Mucosa of rectum (tissue), 2 donors: ENCODE data around the gene CACNB4.

Experiments used
- H3K27ac ChIP-seq, 2 donors: one replicate each; pipeline ENCODE4 v1.7.0; 2013; ENCODE audit warnings: inconsistent platforms in 2 of 2, low read depth in 2 of 2, low read length in 2 of 2
- H3K27me3 ChIP-seq, 2 donors: one replicate each; pipeline ENCODE4 v1.7.0; 2013; ENCODE audit warnings: low read length in 2 of 2; ENCODE audit not compliant: control insufficient read depth in 2 of 2, insufficient read depth in 2 of 2
- H3K36me3 ChIP-seq, 2 donors: one replicate each; pipeline ENCODE4 v1.7.0; 2013; ENCODE audit warnings: low read length in 2 of 2; ENCODE audit not compliant: control insufficient read depth in 2 of 2, insufficient read depth in 2 of 2
- H3K4me1 ChIP-seq, 2 donors: one replicate each; pipeline ENCODE4 v1.7.0; 2013; ENCODE audit warnings: low read length in 2 of 2, mild to moderate bottlenecking in 1 of 2; ENCODE audit not compliant: control insufficient read depth in 2 of 2, insufficient read depth in 2 of 2
- H3K4me3 ChIP-seq, 2 donors: one replicate each; pipeline ENCODE4 v1.7.0; 2013; ENCODE audit warnings: low read length in 2 of 2
- H3K9ac ChIP-seq, 2 donors: one replicate each; pipeline ENCODE4 v1.7.0; 2013; ENCODE audit warnings: low read length in 2 of 2, low read depth in 1 of 2, mild to moderate bottlenecking in 1 of 2
- H3K9me3 ChIP-seq, 2 donors: one replicate each; pipeline ENCODE4 v1.7.0; 2013; ENCODE audit warnings: low read length in 2 of 2; ENCODE audit not compliant: control insufficient read depth in 2 of 2
- donor health status: healthy.
- donor health status: Normal muscosa, but diverticular disease.

Gene CACNB4

GRCh38 chr2:151849413-151850010 lies 249.3 kb downstream of the CACNB4 start:
- H3K27ac ChIP-seq = no peak overlapping the region

GRCh38 chr2:151845884-151846283 lies 253.0 kb downstream of the CACNB4 start:
- H3K9me3 ChIP-seq = no peaks in the 10 kb centered on the region
- no peaks in the 10 kb centered on the region for H3K4me1 ChIP-seq
- H3K4me3 ChIP-seq = no peak overlapping the region
- no peaks in the 10 kb centered on the region for H3K27me3 ChIP-seq
- no peaks in the 10 kb centered on the region for H3K36me3 ChIP-seq
- no peak overlapping the region for H3K9ac ChIP-seq
- no peak overlapping the region for H3K27ac ChIP-seq

More at GRCh38 chr2:151849413-151850010, 249.3 kb downstream of the CACNB4 start:
- no peaks in the 10 kb centered on the region for H3K9me3 ChIP-seq
- no peaks in the 10 kb centered on the region for H3K27me3 ChIP-seq
- no peaks in the 10 kb centered on the region for H3K4me1 ChIP-seq
- no peak overlapping the region for H3K9ac ChIP-seq
- H3K36me3 ChIP-seq = no peaks in the 10 kb centered on the region
- no peak overlapping the region for H3K4me3 ChIP-seq

- no peaks in the 10 kb centered on the region for H3K27me3 ChIP-seq
- no peaks in the 10 kb centered on the region for H3K36me3 ChIP-seq
- no peaks in the 10 kb centered on the region for H3K9me3 ChIP-seq
- no peak overlapping the region for H3K27ac ChIP-seq
- H3K4me3 ChIP-seq = no peak overlapping the region
- no peaks in the 10 kb centered on the region for H3K4me1 ChIP-seq
- no peak overlapping the region for H3K9ac ChIP-seq
Measured at GRCh38 chr2:151845481-151845880, 253.4 kb downstream of the CACNB4 start.

- H3K4me1 ChIP-seq = no peaks in the 10 kb centered on the region
- H3K9ac ChIP-seq = no peak overlapping the region
- H3K27me3 ChIP-seq = no peaks in the 10 kb centered on the region
- H3K27ac ChIP-seq = no peak overlapping the region
- no peaks in the 10 kb centered on the region for H3K9me3 ChIP-seq
- no peaks in the 10 kb centered on the region for H3K36me3 ChIP-seq
- H3K4me3 ChIP-seq = no peak overlapping the region
Measured at GRCh38 chr2:151844211-151844896, 254.5 kb downstream of the CACNB4 start.

GRCh38 chr2:151843691-151844061 lies 255.2 kb downstream of the CACNB4 start:
- Histone ChIP-seq H3K4me3 (no peak overlapping the region), H3K9me3 (no peaks in the 10 kb centered on the region), H3K27ac (no peak overlapping the region), H3K27me3 (no peaks in the 10 kb centered on the region), H3K4me1 (no peaks in the 10 kb centered on the region), H3K36me3 (no peaks in the 10 kb centered on the region), H3K9ac (no peak overlapping the region)

GRCh38 chr2:151842830-151843690 lies 255.8 kb downstream of the CACNB4 start:
- no peak overlapping the region for H3K9ac ChIP-seq
- H3K9me3 ChIP-seq = no peaks in the 10 kb centered on the region
- no peak overlapping the region for H3K4me3 ChIP-seq
- H3K36me3 ChIP-seq = no peaks in the 10 kb centered on the region
- H3K27me3 ChIP-seq = no peaks in the 10 kb centered on the region
- H3K4me1 ChIP-seq = no peaks in the 10 kb centered on the region
- no peak overlapping the region for H3K27ac ChIP-seq

- Histone ChIP-seq H3K4me3 (no peak overlapping the region), H3K9ac (no peak overlapping the region), H3K4me1 (no peaks in the 10 kb centered on the region), H3K27ac (no peak overlapping the region), H3K27me3 (no peaks in the 10 kb centered on the region), H3K9me3 (no peaks in the 10 kb centered on the region), H3K36me3 (no peaks in the 10 kb centered on the region)
Measured at GRCh38 chr2:151841047-151841424, 257.8 kb downstream of the CACNB4 start.

- Histone ChIP-seq H3K27me3 (no peaks in the 10 kb centered on the region), H3K36me3 (no peaks in the 10 kb centered on the region), H3K27ac (no peak overlapping the region), H3K9ac (no peak overlapping the region), H3K9me3 (no peaks in the 10 kb centered on the region), H3K4me1 (no peaks in the 10 kb centered on the region), H3K4me3 (no peak overlapping the region)
Measured at GRCh38 chr2:151840216-151841046, 258.4 kb downstream of the CACNB4 start.

- Histone ChIP-seq H3K4me1 (no peaks in the 10 kb centered on the region), H3K36me3 (no peaks in the 10 kb centered on the region), H3K27me3 (no peaks in the 10 kb centered on the region), H3K4me3 (no peak overlapping the region), H3K27ac (no peak overlapping the region), H3K9ac (no peak overlapping the region), H3K9me3 (no peaks in the 10 kb centered on the region)
Measured at GRCh38 chr2:151837926-151838325, 260.9 kb downstream of the CACNB4 start.
